ENCODE data around the gene LCE4A.
A peak's percentile ranks its signal among the peaks of the same experiment; 100 is the strongest.
"Not testable (repeated sequence)": the region's sequence is repeated elsewhere in the genome, so short reads cannot be mapped to it uniquely, and the experiment has no call there.

LCE4A gene

GRCh38 chr1:152707860-152708259, at the start of gene LCE4A:
LCE4A (plus strand) TSS chr1:152708160; CDS start chr1:152709076, 916 bp downstream.
- no peak for DNase-seq (ENCODE audit: low spot score)

- no peak for DNase-seq (ENCODE audit: low spot score)
Measured at GRCh38 chr1:152658649-152659048, 49.3 kb upstream of the LCE4A start.

GRCh38 chr1:152663098-152663497, 44.9 kb upstream of the LCE4A start, which contains the start of gene LCE2D:
LCE2D (plus strand) TSS chr1:152663380; CDS start chr1:152664106, 726 bp downstream.
- DNase-seq (ENCODE audit: low spot score), result no peak

- DNase-seq (ENCODE audit: low spot score), result not testable (repeated sequence)
Measured at GRCh38 chr1:152666171-152666570, 41.8 kb upstream of the LCE4A start.

- no peak for DNase-seq (ENCODE audit: low spot score)
Measured at GRCh38 chr1:152667648-152668047, 40.3 kb upstream of the LCE4A start.

- no peak for DNase-seq (ENCODE audit: low spot score)
Measured at GRCh38 chr1:152673016-152673415, 34.9 kb upstream of the LCE4A start.

GRCh38 chr1:152674983-152675382, 33.0 kb upstream of the LCE4A start, which contains the start of gene LCE2C:
LCE2C (plus strand) TSS chr1:152675279; CDS start chr1:152676016, 737 bp downstream.
- DNase-seq (ENCODE audit: low spot score), result not testable (repeated sequence)

- DNase-seq (ENCODE audit: low spot score), result no peak
Measured at GRCh38 chr1:152679459-152679858, 28.5 kb upstream of the LCE4A start.

- no peak for DNase-seq (ENCODE audit: low spot score)
Measured at GRCh38 chr1:152681616-152682015, 26.3 kb upstream of the LCE4A start.

- DNase-seq (ENCODE audit: low spot score), result no peak
Measured at GRCh38 chr1:152683846-152684245, 24.1 kb upstream of the LCE4A start.

- DNase-seq (ENCODE audit: low spot score), result not testable (repeated sequence)
Measured at GRCh38 chr1:152685823-152686222, 22.1 kb upstream of the LCE4A start, which contains the start of gene LCE2B. LCE2B (plus strand) TSS chr1:152686123; CDS start chr1:152686844, 721 bp downstream.

GRCh38 chr1:152697701-152698600, 10.0 kb upstream of the LCE4A start, which contains the start of gene LCE2A:
LCE2A (plus strand) TSS chr1:152698345; CDS start chr1:152698902, 557 bp downstream.
- no peak for DNase-seq (ENCODE audit: low spot score)

GRCh38 chr1:152699746-152700145, 8.2 kb upstream of the LCE4A start:
- no peak for DNase-seq (ENCODE audit: low spot score)

- no peak for DNase-seq (ENCODE audit: low spot score)
Measured at GRCh38 chr1:152718238-152718637, 10.3 kb downstream of the LCE4A start.

- no peak for DNase-seq (ENCODE audit: low spot score)
Measured at GRCh38 chr1:152725261-152725660, 17.3 kb downstream of the LCE4A start.

GRCh38 chr1:152728986-152729385, 21.0 kb downstream of the LCE4A start:
- no peak for DNase-seq (ENCODE audit: low spot score)

GRCh38 chr1:152735648-152736047, 27.7 kb downstream of the LCE4A start:
- no peak for DNase-seq (ENCODE audit: low spot score)

GRCh38 chr1:152737997-152738396, 30.0 kb downstream of the LCE4A start:
- no peak for DNase-seq (ENCODE audit: low spot score)

GRCh38 chr1:152739841-152740240, 31.9 kb downstream of the LCE4A start:
- peak; percentile 45 for DNase-seq (ENCODE audit: low spot score)

GRCh38 chr1:152741656-152742055, 33.7 kb downstream of the LCE4A start:
- DNase-seq (ENCODE audit: low spot score), result no peak

- DNase-seq (ENCODE audit: low spot score), result no peak
Measured at GRCh38 chr1:152743371-152744145, 35.6 kb downstream of the LCE4A start.

- no peak for DNase-seq (ENCODE audit: low spot score)
Measured at GRCh38 chr1:152745289-152745704, 37.3 kb downstream of the LCE4A start.
